NCI-H446 treated with DMSO at 0.1 percent for 48 hours (cell line): ENCODE data around the gene ZNF709.
"Not testable (repeated sequence)": the region's sequence is repeated elsewhere in the genome, so short reads cannot be mapped to it uniquely, and the experiment has no call there.

Experiments
- DNase-seq: peaks from one replicate; lab custom pipeline; 2025; lab: John Stamatoyannopoulos, UW

Gene ZNF709

GRCh38 chr19:12450844-12451243 lies 33.8 kb downstream of the ZNF709 start:
- DNase-seq, result no peak

GRCh38 chr19:12448808-12449207 lies 35.8 kb downstream of the ZNF709 start:
- DNase-seq, result no peak

GRCh38 chr19:12440541-12441316 lies 43.9 kb downstream of the ZNF709 start, which contains the start of gene ZNF443:
ZNF443 (minus strand) TSS chr19:12441021; CDS start chr19:12440914, 107 bp downstream.
- DNase-seq, result peak; percentile 91

- DNase-seq, result not testable (repeated sequence)
These were observed 44.7 kb downstream of the ZNF709 start for GRCh38 chr19:12439686-12440540.

GRCh38 chr19:12430726-12431299 lies 53.8 kb downstream of the ZNF709 start:
- DNase-seq, result not testable (repeated sequence)

- no peak for DNase-seq
These were observed 58.7 kb downstream of the ZNF709 start for GRCh38 chr19:12425888-12426274.

GRCh38 chr19:12425236-12425887 lies 59.3 kb downstream of the ZNF709 start:
- DNase-seq, result no peak

GRCh38 chr19:12417273-12417672 lies 67.3 kb downstream of the ZNF709 start:
- not testable (repeated sequence) for DNase-seq

- no peak for DNase-seq
These were observed 72.7 kb downstream of the ZNF709 start for GRCh38 chr19:12411893-12412292.
